Heart left ventricle (tissue), 13 donors: ENCODE data around the gene SEMA4D.

ENCODE experiments used
- CTCF ChIP-seq, 12 donors: fragments of 200-600 bp; sonication (generic) in 4 of 12; IDR thresholded peaks; one replicate each; pipeline versions ENCODE4 v1.5.0 to v1.8.0; 2018 to 2022; ENCODE audit warnings: antibody characterized with exemption in 12 of 12, mild to moderate bottlenecking in 5 of 12
- POLR2A ChIP-seq, 2 donors: fragments of 450-650 bp; IDR thresholded peaks; one replicate each; pipeline ENCODE4 v1.6.1; 2017; ENCODE audit warnings: antibody characterized with exemption in 2 of 2, mild to moderate bottlenecking in 2 of 2, moderate library complexity in 2 of 2
- donor health status: ischemic (EF 13 %, LVEDD 7.1; RV severe dilation, severe dysfunction).
- donor health status: DM: no; HTN: yes; CAD: no.
- donor health status: DM: no; HTN: no; CAD: no.
- donor health status: ischemic (EF 25% LVEDD 6.9; RV normal size, moderate dysfunction).
- donor health status: ischemic (EF 25% LVEDD 5.7; RV mildly dilated, moderate dysfunction).
- donor health status: ischemic (EF 35%, LVEDD 5.7; RV mildly dilated, moderate dysfunction).
- donor health status: nonischemic (EF 11% LVEDD 7.7; RV severe dilation, severe dysfunction).
- donor health status: DM: yes; HTN: yes; CAD: no.
- donor health status: PGD.
- donor health status: ischemic (EF 29% LVEDD 5.4; RV normal size, mild dysfunction).
- donor health status: nonischemic (EF 23%, LVEDD 6.1; RV moderate dilation, normal function).

GRCh38 chr9:89532944-89533343 is 35.0 kb upstream of the SEMA4D start:
- TF ChIP-seq POLR2A (IDR thresholded peaks at IDR 0.05) = no peak
- TF ChIP-seq CTCF (IDR thresholded peaks at IDR 0.05) = no peak
